Calu3 (cell line): Measurements from ENCODE around the gene TMCC1. TPM values are rescaled to one million over a fixed set of nuclear protein-coding genes. Genes with fewer than 3 reads are reported as not detected.
A peak's percentile ranks its signal among the peaks of the same experiment; 100 is the strongest.

Experiments used
- BruUV-seq: library from RNA; stranded (reverse); fragments of 400-500 nt; replicated peaks from 2 replicates; lab custom pipeline; 2021; lab: Mats Ljungman, UMichigan
- CTCF ChIA-PET: fragments of 300-600 bp; sonication (Branson Sonifier 250); formaldehyde crosslinking; loops from one replicate; lab custom pipeline; 2022; ENCODE audit warnings: antibody characterized with exemption; lab: Charles Lee
- DNase-seq: peaks from one replicate; pipeline ENCODE4 v3.0.0; 2022
- H3K27ac Mint-ChIP-seq: one replicate; pipeline ENCODE4 v1.8.0; 2022; ENCODE audit warnings: mixed read lengths; ENCODE audit not compliant: unreplicated experiment
- H3K27me3 Mint-ChIP-seq: one replicate; pipeline ENCODE4 v1.8.0; 2022; ENCODE audit warnings: mixed read lengths; ENCODE audit not compliant: unreplicated experiment
- H3K36me3 Mint-ChIP-seq: one replicate; pipeline ENCODE4 v1.8.0; 2022; ENCODE audit warnings: mild to moderate bottlenecking, moderate library complexity, mixed read lengths; ENCODE audit not compliant: insufficient read depth, unreplicated experiment
- H3K4me1 Mint-ChIP-seq: one replicate; pipeline ENCODE4 v1.8.0; 2022; ENCODE audit warnings: mild to moderate bottlenecking, low read depth, mixed read lengths; ENCODE audit not compliant: unreplicated experiment
- H3K4me3 Mint-ChIP-seq: one replicate; pipeline ENCODE4 v1.8.0; 2022; ENCODE audit warnings: mild to moderate bottlenecking, low read depth, moderate library complexity, mixed read lengths; ENCODE audit not compliant: unreplicated experiment
- H3K9me3 Mint-ChIP-seq: one replicate; pipeline ENCODE4 v1.8.0; 2022; ENCODE audit warnings: low read depth, mixed read lengths; ENCODE audit not compliant: unreplicated experiment
- intact Hi-C: fragments of 100-400 bp; cut with micrococcal nuclease; formaldehyde crosslinking; loops from one replicate; pipeline ENCODE4 v1.10.0; 2022; ENCODE audit not compliant: unreplicated experiment
- total RNA-seq: library from RNA; stranded (reverse); gene quantifications from 2 replicates; pipeline ENCODE4 v1.2.3, GENCODE V29; 2022
- TF ChIP-seq, protein P1 (sequence below): fragments of 200-600 bp; IDR thresholded peaks from one replicate; pipeline ENCODE4 v1.8.0; 2022; ENCODE audit warnings: antibody characterized with exemption; ENCODE audit not compliant: unreplicated experiment

TMCC1 gene
- total RNA-seq, 1 experiment from 2014 or later, result 57.2 TPM

DNA sequence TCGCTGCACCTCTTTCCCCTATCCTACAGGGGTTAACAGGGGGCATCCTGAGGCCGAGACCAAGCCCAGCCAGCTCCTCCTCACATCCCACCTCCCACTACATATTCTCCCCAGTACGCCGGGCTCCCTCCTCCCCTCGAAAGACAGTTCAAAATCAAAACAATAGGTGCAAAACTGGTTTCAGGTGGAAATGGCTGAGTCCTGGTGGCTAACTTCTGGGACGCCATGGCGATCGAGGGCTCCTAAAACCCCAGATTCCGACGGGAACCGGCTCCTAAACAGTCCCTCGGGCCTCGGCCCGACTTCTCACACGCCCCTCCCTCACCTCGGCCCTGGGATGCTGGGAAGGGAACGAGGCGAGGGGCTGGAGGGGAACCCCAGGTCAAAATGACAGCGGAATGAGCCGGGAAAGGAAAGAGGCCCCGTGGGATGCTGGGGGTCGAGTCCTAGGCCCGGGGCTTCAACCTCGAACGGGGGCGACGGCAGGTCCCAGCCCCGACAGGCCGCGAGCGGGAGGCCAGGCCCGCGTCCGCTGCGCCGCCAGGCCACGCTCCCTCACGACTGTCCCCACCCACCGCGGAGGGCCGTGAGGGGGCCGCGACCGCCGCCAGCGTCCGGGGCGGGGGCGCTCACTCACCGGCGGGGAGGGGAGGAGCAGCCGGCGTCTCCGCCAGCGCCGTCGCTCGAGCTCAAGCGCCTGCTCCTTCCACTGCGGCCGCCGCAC, 492 bp downstream of the TMCC1 start:
- Mint-ChIP-seq H3K27me3 (no peaks in the 10 kb centered on the region), H3K4me3 (peak overlapping the region; percentile 88), H3K27ac (peak overlapping the region; percentile 71), H3K9me3 (peaks cover 5% of the 10 kb centered on the region), H3K4me1 (peaks cover 46% of the 10 kb centered on the region), H3K36me3 (peaks cover 28% of the 10 kb centered on the region)
- no TSS peak for BruUV-seq
- TF ChIP-seq, protein P1, sequence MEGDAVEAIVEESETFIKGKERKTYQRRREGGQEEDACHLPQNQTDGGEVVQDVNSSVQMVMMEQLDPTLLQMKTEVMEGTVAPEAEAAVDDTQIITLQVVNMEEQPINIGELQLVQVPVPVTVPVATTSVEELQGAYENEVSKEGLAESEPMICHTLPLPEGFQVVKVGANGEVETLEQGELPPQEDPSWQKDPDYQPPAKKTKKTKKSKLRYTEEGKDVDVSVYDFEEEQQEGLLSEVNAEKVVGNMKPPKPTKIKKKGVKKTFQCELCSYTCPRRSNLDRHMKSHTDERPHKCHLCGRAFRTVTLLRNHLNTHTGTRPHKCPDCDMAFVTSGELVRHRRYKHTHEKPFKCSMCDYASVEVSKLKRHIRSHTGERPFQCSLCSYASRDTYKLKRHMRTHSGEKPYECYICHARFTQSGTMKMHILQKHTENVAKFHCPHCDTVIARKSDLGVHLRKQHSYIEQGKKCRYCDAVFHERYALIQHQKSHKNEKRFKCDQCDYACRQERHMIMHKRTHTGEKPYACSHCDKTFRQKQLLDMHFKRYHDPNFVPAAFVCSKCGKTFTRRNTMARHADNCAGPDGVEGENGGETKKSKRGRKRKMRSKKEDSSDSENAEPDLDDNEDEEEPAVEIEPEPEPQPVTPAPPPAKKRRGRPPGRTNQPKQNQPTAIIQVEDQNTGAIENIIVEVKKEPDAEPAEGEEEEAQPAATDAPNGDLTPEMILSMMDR, result no peak
- DNase-seq, result peak; percentile 86
- CTCF ChIA-PET, result interaction anchor here (0.5 to 1.9 kb wide), 14 partner anchors 9 to 403 kb away, joined by 3 to 9 read pairs (median 4); no protein-coding TSS in a partner anchor
- intact Hi-C loops, result loop anchor here (5.0 kb wide), 2 partner anchors 36 to 39 kb away; no protein-coding TSS in a partner anchor

DNA sequence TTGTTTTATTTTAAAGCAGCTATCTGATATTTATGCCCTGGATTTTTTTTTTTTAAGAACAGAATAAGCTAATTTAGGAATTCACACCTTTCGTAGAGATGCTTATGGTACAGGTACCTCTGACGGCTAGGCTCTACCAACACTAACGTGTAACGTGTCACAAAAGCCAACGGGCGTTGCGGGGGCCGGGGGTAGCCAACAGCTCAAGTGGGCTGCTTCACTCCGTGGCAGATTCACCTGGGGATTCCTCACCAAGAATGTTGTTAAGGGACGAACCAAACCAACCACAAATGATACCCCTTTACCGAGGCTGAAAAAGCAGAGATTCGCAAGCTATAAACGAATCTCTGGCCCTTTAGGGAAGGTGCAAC, 1.0 kb downstream of the TMCC1 start:
- intact Hi-C loops, result loop anchor here (5.0 kb wide), 2 partner anchors 35 to 40 kb away; no protein-coding TSS in a partner anchor

DNA sequence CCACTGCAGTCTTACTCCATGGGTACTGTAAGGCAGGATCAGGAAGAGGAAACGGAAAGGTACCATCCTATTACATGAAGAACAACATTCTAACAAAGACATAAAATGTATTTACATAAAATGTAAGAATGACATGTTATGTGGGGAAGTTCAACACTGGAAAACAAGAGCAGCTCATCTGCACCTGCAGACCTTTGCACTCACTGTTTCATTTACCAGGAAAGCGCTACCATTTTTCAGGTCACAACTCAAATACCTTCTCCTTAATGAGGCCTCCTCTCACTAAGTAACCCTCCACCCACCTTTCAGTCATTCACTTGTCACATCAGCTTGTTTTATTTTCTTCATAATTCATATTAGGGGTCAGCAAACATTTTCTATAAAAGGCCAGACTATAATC, 2.6 kb downstream of the TMCC1 start:
- peaks cover 47% of the 10 kb centered on the region for H3K4me1 Mint-ChIP-seq
- no peak for DNase-seq
- intact Hi-C loops, result loop anchor here (5.0 kb wide), 2 partner anchors 34 to 41 kb away; no protein-coding TSS in a partner anchor
- H3K27ac Mint-ChIP-seq, result no peak overlapping the region
- BruUV-seq, result no TSS peak
- CTCF ChIA-PET, result interaction anchor here (1.1 to 1.9 kb wide), 2 partner anchors 17 to 61 kb away, joined by 3 to 5 read pairs; no protein-coding TSS in a partner anchor
- H3K36me3 Mint-ChIP-seq, result peaks cover 28% of the 10 kb centered on the region
- no peak overlapping the region for H3K4me3 Mint-ChIP-seq
- H3K9me3 Mint-ChIP-seq, result peaks cover 3% of the 10 kb centered on the region
- TF ChIP-seq, protein P1, result no peak
- H3K27me3 Mint-ChIP-seq, result no peaks in the 10 kb centered on the region

More for the DNA sequence above, 1.0 kb downstream of the TMCC1 start:
- Mint-ChIP-seq H3K27me3 (no peaks in the 10 kb centered on the region), H3K36me3 (peaks cover 28% of the 10 kb centered on the region), H3K9me3 (peaks cover 5% of the 10 kb centered on the region), H3K4me3 (peak overlapping the region; percentile 88), H3K27ac (peak overlapping the region; percentile 71), H3K4me1 (peaks cover 47% of the 10 kb centered on the region)
- peak; percentile 37 for DNase-seq
- TF ChIP-seq, protein P1, result no peak
- CTCF ChIA-PET, result interaction anchor here (0.5 to 1.9 kb wide), 9 partner anchors 13 to 402 kb away, joined by 3 to 6 read pairs (median 3); no protein-coding TSS in a partner anchor
- BruUV-seq, result no TSS peak

DNA sequence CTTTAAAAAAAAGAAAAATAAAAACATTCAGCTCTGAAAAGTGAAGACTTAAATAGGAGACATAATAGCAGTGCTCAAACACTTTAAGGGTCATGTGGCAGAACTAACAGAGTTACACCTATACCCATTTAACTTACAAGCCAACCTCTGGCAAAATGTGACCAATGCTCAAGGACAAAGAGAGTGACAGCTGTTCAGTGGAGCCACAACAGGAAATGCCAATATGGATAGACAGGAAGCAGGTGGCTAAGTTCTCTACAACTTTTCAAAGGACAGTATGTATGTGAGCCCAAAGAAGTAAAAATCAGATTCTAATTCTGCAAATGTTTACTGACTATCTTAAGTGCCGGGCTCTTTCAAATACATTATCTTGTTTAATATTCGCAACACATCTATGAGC, 3.4 kb downstream of the TMCC1 start:
- H3K27ac Mint-ChIP-seq, result no peak overlapping the region
- no peak overlapping the region for H3K4me3 Mint-ChIP-seq
- H3K27me3 Mint-ChIP-seq, result no peaks in the 10 kb centered on the region
- peaks cover 25% of the 10 kb centered on the region for H3K36me3 Mint-ChIP-seq
- CTCF ChIA-PET, result interaction anchor here (0.7 to 1.6 kb wide), 2 partner anchors 11 to 1463 kb away, joined by 3 to 4 read pairs; no protein-coding TSS in a partner anchor
- intact Hi-C loops, result loop anchor here (5.0 kb wide), 2 partner anchors 33 to 42 kb away; no protein-coding TSS in a partner anchor
- no TSS peak for BruUV-seq
- TF ChIP-seq, protein P1, result no peak
- H3K4me1 Mint-ChIP-seq, result peaks cover 47% of the 10 kb centered on the region
- DNase-seq, result no peak
- peaks cover 1% of the 10 kb centered on the region for H3K9me3 Mint-ChIP-seq
